ENCODE data around the gene OR10AG1. TPM values are rescaled to one million over a fixed set of nuclear protein-coding genes. Genes with fewer than 3 reads are reported as not detected.
A peak's percentile ranks its signal among the peaks of the same experiment; 100 is the strongest.

The OR10AG1 gene
- not detected for total RNA-seq
- long read RNA-seq: 0 reads

- DNase-seq (no peak), ATAC-seq (no peak)
- Histone ChIP-seq H3K27me3 (no peaks in the 10 kb centered on the region), H3K4me1 (no peaks in the 10 kb centered on the region), H3K36me3 (no peaks in the 10 kb centered on the region), H3K4me3 (no peak within 1 kb of the TSS), H3K27ac (no peak within 1 kb of the TSS), H3K9me3 (no peaks in the 10 kb centered on the region)
- TF ChIP-seq CTCF (IDR thresholded peaks at IDR 0.05): no peak
- intact Hi-C loops (cut with DNase I): no loop called here
Observed at GRCh38 chr11:55969845-55970244, at the start of gene OR10AG1. OR10AG1 (minus strand) TSS chr11:55969945; CDS start chr11:55969907, 38 bp downstream.

- H3K9me3 ChIP-seq: no peaks in the 10 kb centered on the region
- intact Hi-C loops (cut with DNase I): no loop called here
- no peak overlapping the region for H3K27ac ChIP-seq
- TF ChIP-seq CTCF (IDR thresholded peaks at IDR 0.05): no peak
- no peaks in the 10 kb centered on the region for H3K27me3 ChIP-seq
- no peaks in the 10 kb centered on the region for H3K36me3 ChIP-seq
- no peak overlapping the region for H3K4me3 ChIP-seq
- no peak for ATAC-seq
- no peaks in the 10 kb centered on the region for H3K4me1 ChIP-seq
- no peak for DNase-seq
Observed at GRCh38 chr11:56013805-56014204, 44.1 kb upstream of the OR10AG1 start.

- ATAC-seq: no peak
- H3K9me3 ChIP-seq: no peaks in the 10 kb centered on the region
- intact Hi-C loops (cut with DNase I): no loop called here
Observed at GRCh38 chr11:56010716-56011115, 41.0 kb upstream of the OR10AG1 start.

GRCh38 chr11:55994525-55994924 lies 24.8 kb upstream of the OR10AG1 start, which contains the start of gene OR5F1:
OR5F1 (minus strand) TSS chr11:55994625; CDS start chr11:55994625, 0 bp downstream.
- H3K9me3 ChIP-seq: no peaks in the 10 kb centered on the region
- no peak within 1 kb of the TSS for H3K27ac ChIP-seq
- ATAC-seq (no peak), DNase-seq (no peak)
- H3K4me3 ChIP-seq: no peak within 1 kb of the TSS
- no peaks in the 10 kb centered on the region for H3K36me3 ChIP-seq
- H3K4me1 ChIP-seq: no peaks in the 10 kb centered on the region
- TF ChIP-seq CTCF (IDR thresholded peaks at IDR 0.05): no peak
- no peaks in the 10 kb centered on the region for H3K27me3 ChIP-seq
- intact Hi-C loops (cut with DNase I): no loop called here

More at GRCh38 chr11:56010716-56011115, 41.0 kb upstream of the OR10AG1 start:
- H3K27me3 ChIP-seq: no peaks in the 10 kb centered on the region
- no peak for DNase-seq
- no peaks in the 10 kb centered on the region for H3K4me1 ChIP-seq
- no peak overlapping the region for H3K27ac ChIP-seq
- no peaks in the 10 kb centered on the region for H3K36me3 ChIP-seq
- H3K4me3 ChIP-seq: no peak overlapping the region
- TF ChIP-seq CTCF (IDR thresholded peaks at IDR 0.05): no peak

- no peaks in the 10 kb centered on the region for H3K4me1 ChIP-seq
- H3K9me3 ChIP-seq: no peaks in the 10 kb centered on the region
- DNase-seq (no peak), ATAC-seq (peak; percentile 20)
- H3K36me3 ChIP-seq: no peaks in the 10 kb centered on the region
- no peaks in the 10 kb centered on the region for H3K27me3 ChIP-seq
- no peak overlapping the region for H3K27ac ChIP-seq
- intact Hi-C loops (cut with DNase I): no loop called here
- no peak overlapping the region for H3K4me3 ChIP-seq
- TF ChIP-seq CTCF (IDR thresholded peaks at IDR 0.05): no peak
Observed at GRCh38 chr11:55970935-55971334, 1.2 kb upstream of the OR10AG1 start.

- H3K4me3 ChIP-seq: no peak overlapping the region
- DNase-seq: no peak
- TF ChIP-seq CTCF (IDR thresholded peaks at IDR 0.05): no peak
- intact Hi-C loops (cut with DNase I): no loop called here
- no peaks in the 10 kb centered on the region for H3K27me3 ChIP-seq
- ATAC-seq: no peak
- no peaks in the 10 kb centered on the region for H3K9me3 ChIP-seq
- H3K27ac ChIP-seq: no peak overlapping the region
- no peaks in the 10 kb centered on the region for H3K4me1 ChIP-seq
- H3K36me3 ChIP-seq: no peaks in the 10 kb centered on the region
Observed at GRCh38 chr11:55967914-55968313, 1.8 kb downstream of the OR10AG1 start.
